IPS-20b (cell line): ENCODE results near the gene ADAMTS3.

ENCODE experiments used
- H3K27ac ChIP-seq: one replicate; pipeline ENCODE4 v1.5.1; 2013; ENCODE audit warnings: low read length
- H3K27me3 ChIP-seq: 2 replicates; pipeline ENCODE4 v1.6.1; 2013; ENCODE audit warnings: mild to moderate bottlenecking, low read length, inconsistent platforms; ENCODE audit not compliant: insufficient read depth
- H3K36me3 ChIP-seq: 2 replicates; pipeline ENCODE4 v1.6.1; 2013; ENCODE audit warnings: low read depth, mild to moderate bottlenecking, inconsistent platforms, low read length, moderate library complexity; ENCODE audit not compliant: insufficient read depth
- H3K4me1 ChIP-seq: 2 replicates; pipeline ENCODE4 v1.6.1; 2013; ENCODE audit warnings: mild to moderate bottlenecking, control low read depth, inconsistent platforms, low read length, moderate library complexity; ENCODE audit not compliant: insufficient read depth
- H3K4me3 ChIP-seq: 2 replicates; pipeline ENCODE4 v1.5.1; 2013; ENCODE audit warnings: mild to moderate bottlenecking, low read length, inconsistent platforms
- H3K9ac ChIP-seq: 2 replicates; pipeline ENCODE4 v1.6.1; 2013; ENCODE audit warnings: low read depth, mild to moderate bottlenecking, inconsistent platforms, low read length, moderate library complexity
- H3K9me3 ChIP-seq: 2 replicates; pipeline ENCODE4 v1.6.1; 2013; ENCODE audit warnings: mild to moderate bottlenecking, low read depth, low read length, inconsistent platforms; ENCODE audit not compliant: insufficient read depth

Gene ADAMTS3

DNA sequence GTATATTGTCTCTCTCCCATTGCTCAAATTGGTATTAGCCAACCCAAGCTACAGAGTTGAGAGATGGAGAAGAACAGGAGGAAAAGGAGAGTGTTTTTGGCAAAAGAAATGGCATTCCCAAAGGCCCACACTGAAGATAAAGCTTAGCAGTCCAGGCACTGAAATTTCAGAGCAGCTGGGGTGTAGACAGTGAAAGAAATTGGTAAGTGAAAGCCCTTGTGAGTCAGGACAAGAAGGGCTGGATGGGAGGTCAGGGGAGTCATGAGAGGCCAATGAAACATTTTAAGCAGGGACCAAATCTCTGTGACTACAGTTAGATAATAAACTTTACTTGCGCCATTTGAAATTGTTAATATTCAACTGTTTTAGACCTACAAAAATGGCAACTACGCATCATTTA lies 177.7 kb downstream of the ADAMTS3 start:
- no peaks in the 10 kb centered on the region for H3K36me3 ChIP-seq
- H3K27me3 ChIP-seq: no peaks in the 10 kb centered on the region
- H3K4me1 ChIP-seq: no peaks in the 10 kb centered on the region
- H3K9me3 ChIP-seq: no peaks in the 10 kb centered on the region
- H3K9ac ChIP-seq: no peak overlapping the region
- no peak overlapping the region for H3K27ac ChIP-seq
- H3K4me3 ChIP-seq: no peak overlapping the region

DNA sequence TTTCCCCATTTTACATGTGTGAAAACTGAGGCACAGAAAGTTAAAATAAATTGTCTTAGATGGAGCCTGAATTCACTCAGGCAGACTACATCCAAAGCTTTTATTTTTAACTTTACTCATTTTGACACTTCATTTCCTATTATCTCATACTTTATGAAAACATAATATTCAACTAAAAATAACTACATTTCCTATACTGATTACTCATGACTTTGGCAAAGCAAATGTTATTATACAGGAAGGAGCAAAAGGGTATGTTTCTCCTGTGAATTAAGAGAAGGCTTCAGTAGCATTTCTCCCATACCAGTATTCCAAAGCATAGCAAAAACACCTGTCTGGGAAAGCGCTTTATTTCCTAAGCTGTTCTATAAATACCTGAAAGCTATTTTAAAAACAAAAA lies 178.6 kb downstream of the ADAMTS3 start:
- H3K27me3 ChIP-seq: no peaks in the 10 kb centered on the region
- no peak overlapping the region for H3K27ac ChIP-seq
- no peaks in the 10 kb centered on the region for H3K36me3 ChIP-seq
- no peaks in the 10 kb centered on the region for H3K9me3 ChIP-seq
- H3K4me3 ChIP-seq: no peak overlapping the region
- no peaks in the 10 kb centered on the region for H3K4me1 ChIP-seq
- H3K9ac ChIP-seq: no peak overlapping the region

DNA sequence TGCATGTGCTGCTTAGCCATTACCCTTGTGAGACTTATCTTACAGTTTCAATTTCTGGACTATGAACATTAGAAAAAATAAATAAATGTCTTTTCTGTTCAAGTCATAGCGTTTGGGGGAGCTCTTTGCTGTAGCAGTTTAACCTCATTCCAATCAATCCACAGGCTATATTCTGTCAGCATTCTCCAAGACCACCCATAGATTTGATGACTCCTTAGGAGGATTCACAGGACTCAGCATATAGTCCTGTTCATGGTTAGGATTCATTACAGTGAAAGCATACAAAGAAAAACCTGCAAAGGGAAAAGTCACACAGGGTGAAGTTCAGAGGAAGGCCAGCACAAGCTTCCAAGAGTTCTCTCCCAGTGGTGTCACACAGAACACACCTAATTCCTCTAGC lies 180.5 kb downstream of the ADAMTS3 start:
- Histone ChIP-seq H3K27me3 (no peaks in the 10 kb centered on the region), H3K9me3 (no peaks in the 10 kb centered on the region), H3K9ac (no peak overlapping the region), H3K27ac (no peak overlapping the region), H3K36me3 (no peaks in the 10 kb centered on the region), H3K4me1 (no peaks in the 10 kb centered on the region), H3K4me3 (no peak overlapping the region)

DNA sequence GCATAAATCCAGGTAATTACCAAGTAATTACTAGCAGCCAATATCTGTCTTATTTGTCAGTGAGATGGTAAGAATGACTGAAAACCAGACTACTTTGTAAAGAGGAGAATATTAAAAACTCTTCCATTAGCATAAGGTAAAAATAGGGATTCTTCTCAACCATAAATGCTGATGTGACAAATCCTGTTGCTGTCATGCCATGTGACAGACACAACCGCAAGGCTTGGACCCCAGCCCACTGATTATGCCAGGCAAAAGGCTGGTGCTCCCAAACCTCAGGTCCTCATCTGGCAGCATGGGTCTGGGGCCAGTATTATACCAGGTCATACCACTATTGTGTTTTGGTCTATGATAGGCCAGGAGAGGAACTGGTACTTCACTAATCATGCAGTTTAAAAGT lies 181.1 kb downstream of the ADAMTS3 start:
- H3K36me3 ChIP-seq: no peaks in the 10 kb centered on the region
- H3K27ac ChIP-seq: no peak overlapping the region
- H3K4me3 ChIP-seq: no peak overlapping the region
- H3K9ac ChIP-seq: no peak overlapping the region
- no peaks in the 10 kb centered on the region for H3K4me1 ChIP-seq
- H3K9me3 ChIP-seq: no peaks in the 10 kb centered on the region
- no peaks in the 10 kb centered on the region for H3K27me3 ChIP-seq

DNA sequence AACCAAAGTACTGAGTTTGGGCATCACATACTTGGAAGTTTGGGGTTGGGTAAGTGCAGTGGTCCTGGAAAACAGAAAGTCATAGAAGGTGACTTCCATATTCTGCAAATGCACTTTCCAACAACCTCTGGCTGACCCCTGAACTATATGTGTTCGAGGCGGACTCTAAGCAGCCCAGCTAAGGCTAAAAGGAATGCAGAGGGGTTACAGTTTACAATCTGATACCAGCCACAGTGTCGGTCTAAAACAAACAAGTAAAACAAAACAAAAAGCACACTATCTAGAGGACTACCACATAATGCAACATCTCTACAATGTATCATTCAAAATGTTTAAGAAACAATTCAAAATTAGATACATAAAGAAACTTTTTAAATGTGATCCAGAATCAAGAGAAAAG lies 185.6 kb downstream of the ADAMTS3 start:
- H3K4me3 ChIP-seq: no peak overlapping the region
- H3K9ac ChIP-seq: no peak overlapping the region
- H3K27me3 ChIP-seq: no peaks in the 10 kb centered on the region
- H3K27ac ChIP-seq: no peak overlapping the region
- H3K36me3 ChIP-seq: no peaks in the 10 kb centered on the region
- no peaks in the 10 kb centered on the region for H3K4me1 ChIP-seq
- no peaks in the 10 kb centered on the region for H3K9me3 ChIP-seq

DNA sequence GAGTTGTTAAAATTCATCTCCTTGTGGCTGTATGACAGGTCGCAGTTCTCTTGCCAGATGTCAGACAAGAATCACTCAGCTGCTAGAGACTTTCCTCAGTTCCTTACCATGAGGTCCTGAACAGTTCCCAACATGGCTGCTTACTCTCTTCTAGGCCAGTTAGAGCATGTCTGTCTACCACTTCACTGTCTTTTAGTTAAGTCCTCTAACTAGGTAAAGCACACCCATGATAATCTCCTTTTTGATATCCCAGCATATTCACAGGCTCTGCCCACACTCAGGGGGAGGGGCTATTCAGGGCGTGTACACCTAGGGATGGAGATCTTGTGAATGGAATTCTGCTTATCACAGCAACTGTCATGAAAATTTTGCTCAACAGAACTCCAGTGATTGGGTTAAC lies 190.1 kb downstream of the ADAMTS3 start:
- no peaks in the 10 kb centered on the region for H3K27me3 ChIP-seq
- H3K9me3 ChIP-seq: no peaks in the 10 kb centered on the region
- H3K9ac ChIP-seq: no peak overlapping the region
- no peak overlapping the region for H3K4me3 ChIP-seq
- H3K36me3 ChIP-seq: no peaks in the 10 kb centered on the region
- H3K4me1 ChIP-seq: no peaks in the 10 kb centered on the region
- no peak overlapping the region for H3K27ac ChIP-seq

DNA sequence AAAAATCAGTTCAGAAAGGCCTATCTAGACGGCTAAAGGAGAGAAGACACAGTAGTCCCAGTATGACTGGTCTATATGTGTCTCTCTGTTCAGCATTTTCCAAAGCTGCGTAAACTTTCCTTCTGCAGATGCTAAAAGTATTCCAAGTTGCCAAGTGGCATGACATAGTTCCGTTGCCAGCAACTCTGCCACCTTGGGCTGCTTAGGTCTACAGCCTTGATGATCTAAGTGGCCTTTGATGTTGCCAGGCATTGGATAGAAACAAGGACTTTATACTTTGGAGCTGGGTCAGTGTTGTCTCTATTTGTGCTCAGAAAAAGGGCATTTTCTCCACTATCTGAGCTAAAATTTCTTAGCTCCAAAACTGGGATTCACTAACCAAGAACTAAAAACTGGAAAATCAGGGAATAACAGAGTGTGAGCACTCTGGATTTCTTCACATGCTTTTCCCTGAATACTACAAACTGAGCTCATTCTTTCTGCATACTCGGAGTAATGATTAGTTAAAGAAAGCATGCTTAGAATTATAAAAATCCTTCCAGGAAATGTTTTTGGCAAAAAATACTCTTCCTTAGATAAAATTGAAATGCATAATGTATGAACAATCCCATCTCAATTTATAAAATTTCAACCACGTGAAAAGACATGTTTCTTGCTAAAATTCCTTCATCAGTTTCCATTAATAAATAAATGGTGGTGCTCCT lies 191.4 kb downstream of the ADAMTS3 start:
- H3K9me3 ChIP-seq: no peaks in the 10 kb centered on the region
- no peaks in the 10 kb centered on the region for H3K4me1 ChIP-seq
- H3K4me3 ChIP-seq: no peak overlapping the region
- no peaks in the 10 kb centered on the region for H3K27me3 ChIP-seq
- H3K9ac ChIP-seq: no peak overlapping the region
- H3K36me3 ChIP-seq: no peaks in the 10 kb centered on the region
- no peak overlapping the region for H3K27ac ChIP-seq

DNA sequence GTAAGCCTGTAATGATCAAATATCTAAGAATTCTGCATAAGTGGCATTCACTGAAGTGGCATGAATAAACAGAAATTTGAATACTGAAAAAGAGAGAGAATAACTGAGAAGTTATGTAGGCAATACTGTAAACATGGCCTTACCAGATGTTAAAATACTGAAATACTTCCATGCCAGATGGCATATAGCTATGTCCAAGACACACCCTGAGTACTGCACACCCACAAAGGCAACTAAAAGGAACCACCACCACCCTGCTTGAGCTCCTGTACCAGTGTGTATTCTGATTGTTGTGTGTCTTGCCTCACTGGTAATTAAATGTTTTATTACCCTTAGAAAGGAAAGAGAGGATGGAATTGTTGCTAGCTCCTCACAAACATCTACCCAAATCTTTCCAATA lies 192.1 kb downstream of the ADAMTS3 start:
- H3K27ac ChIP-seq: no peak overlapping the region
- H3K27me3 ChIP-seq: no peaks in the 10 kb centered on the region
- H3K4me3 ChIP-seq: no peak overlapping the region
- H3K9ac ChIP-seq: no peak overlapping the region
- H3K36me3 ChIP-seq: no peaks in the 10 kb centered on the region
- no peaks in the 10 kb centered on the region for H3K4me1 ChIP-seq
- no peaks in the 10 kb centered on the region for H3K9me3 ChIP-seq

DNA sequence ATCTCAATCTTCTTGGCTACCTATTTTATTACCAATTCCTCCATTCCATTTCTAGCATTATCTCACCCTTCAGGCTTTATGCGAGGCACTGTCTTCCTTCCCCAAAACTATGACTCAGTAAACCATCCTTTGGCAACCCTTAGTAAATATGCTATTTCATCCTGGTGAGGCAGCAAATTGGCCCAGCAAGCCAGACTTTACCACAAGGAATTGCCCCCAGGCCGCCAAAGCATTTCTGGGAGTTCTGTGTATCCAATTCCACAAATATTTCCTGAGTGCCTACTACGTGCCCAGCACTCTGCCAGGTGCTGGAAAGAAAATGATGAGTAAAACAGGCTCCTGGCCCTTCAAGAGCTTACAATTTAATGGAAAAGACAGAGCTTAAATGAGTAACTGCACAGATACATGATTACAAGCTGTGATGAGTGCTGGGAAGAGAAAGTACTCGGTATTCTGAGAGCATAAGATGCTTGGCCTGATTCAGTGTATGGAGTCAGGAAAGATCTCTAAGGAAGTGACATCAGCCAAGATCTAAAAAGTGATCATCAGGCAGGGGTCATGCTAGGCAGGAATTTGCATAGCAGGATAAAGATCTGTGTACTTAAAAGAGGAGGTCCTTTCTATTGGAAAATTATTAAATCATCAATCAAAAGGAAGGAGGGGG lies 193.8 kb downstream of the ADAMTS3 start:
- H3K9ac ChIP-seq: no peak overlapping the region
- no peaks in the 10 kb centered on the region for H3K27me3 ChIP-seq
- no peaks in the 10 kb centered on the region for H3K4me1 ChIP-seq
- H3K4me3 ChIP-seq: no peak overlapping the region
- no peaks in the 10 kb centered on the region for H3K9me3 ChIP-seq
- H3K36me3 ChIP-seq: no peaks in the 10 kb centered on the region
- H3K27ac ChIP-seq: no peak overlapping the region

DNA sequence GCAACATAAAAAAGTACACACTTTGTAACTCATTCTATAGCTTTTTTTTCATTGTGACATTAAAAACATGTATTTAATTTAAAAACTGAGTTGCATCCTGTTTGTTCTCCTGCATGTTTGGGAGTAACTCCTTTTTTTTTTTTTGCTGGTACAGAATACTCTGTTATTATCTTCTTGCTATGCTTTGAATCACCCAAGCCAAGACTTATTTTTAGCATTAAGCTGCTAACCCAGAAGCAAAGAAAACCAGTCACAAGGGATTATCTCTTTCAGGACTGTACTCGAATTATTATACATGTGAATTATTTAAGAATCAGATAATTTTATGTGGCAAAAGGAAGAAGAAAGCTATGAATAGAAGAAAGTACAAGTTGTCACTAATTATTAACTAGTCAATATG lies 194.9 kb downstream of the ADAMTS3 start:
- Histone ChIP-seq H3K27ac (no peak overlapping the region), H3K36me3 (no peaks in the 10 kb centered on the region), H3K27me3 (no peaks in the 10 kb centered on the region), H3K4me3 (no peak overlapping the region), H3K9ac (no peak overlapping the region), H3K4me1 (no peaks in the 10 kb centered on the region), H3K9me3 (no peaks in the 10 kb centered on the region)

DNA sequence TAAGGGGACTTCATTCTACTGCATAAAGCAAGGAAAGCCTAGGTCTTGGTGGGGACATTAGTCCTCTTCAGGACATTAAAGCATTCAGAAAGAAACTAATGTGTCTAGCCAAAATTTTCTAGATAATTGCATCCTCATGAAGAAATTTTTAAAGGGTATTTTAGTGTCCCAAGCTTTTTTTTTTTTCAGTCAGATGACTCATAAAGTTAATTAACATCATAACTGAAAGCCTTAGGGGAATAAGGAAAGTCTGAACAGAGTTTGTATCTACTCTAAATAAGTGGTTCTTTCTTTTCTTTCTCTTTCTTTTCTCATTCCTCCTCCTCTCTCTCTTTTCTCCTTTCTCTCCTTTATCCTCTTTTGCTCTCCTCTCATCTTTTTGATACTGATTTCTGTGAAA lies 202.4 kb downstream of the ADAMTS3 start:
- Histone ChIP-seq H3K36me3 (no peaks in the 10 kb centered on the region), H3K27ac (no peak overlapping the region), H3K4me3 (no peak overlapping the region), H3K9ac (no peak overlapping the region), H3K4me1 (no peaks in the 10 kb centered on the region), H3K9me3 (no peaks in the 10 kb centered on the region), H3K27me3 (no peaks in the 10 kb centered on the region)

DNA sequence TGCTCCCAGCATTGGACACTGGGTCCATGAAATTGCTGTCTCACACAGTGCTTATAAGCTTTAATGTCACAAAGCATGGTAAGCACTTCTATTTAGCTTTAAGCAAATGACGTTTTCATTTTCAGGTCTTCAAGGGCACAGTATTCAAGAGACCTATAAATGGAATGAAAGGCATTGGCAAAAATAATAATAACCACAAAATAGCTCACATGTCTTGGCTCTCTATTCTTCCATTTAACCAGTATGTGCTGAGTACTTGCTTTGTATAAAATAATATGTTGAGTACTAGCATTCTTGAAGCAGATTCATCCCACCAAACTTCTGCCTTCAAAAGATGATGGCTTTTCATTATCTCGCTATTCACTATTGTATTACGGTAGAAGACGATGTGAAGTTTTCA lies 203.0 kb downstream of the ADAMTS3 start:
- Histone ChIP-seq H3K9me3 (no peaks in the 10 kb centered on the region), H3K4me3 (no peak overlapping the region), H3K9ac (no peak overlapping the region), H3K36me3 (no peaks in the 10 kb centered on the region), H3K27me3 (no peaks in the 10 kb centered on the region), H3K27ac (no peak overlapping the region), H3K4me1 (no peaks in the 10 kb centered on the region)
